NCI-H187 treated with DMSO at 0.1 percent for 48 hours (cell line): ENCODE measurements around the gene HOXA10.

Experiments
- DNase-seq: peaks from one replicate; lab custom pipeline; 2025; lab: John Stamatoyannopoulos, UW

Gene HOXA10

DNA sequence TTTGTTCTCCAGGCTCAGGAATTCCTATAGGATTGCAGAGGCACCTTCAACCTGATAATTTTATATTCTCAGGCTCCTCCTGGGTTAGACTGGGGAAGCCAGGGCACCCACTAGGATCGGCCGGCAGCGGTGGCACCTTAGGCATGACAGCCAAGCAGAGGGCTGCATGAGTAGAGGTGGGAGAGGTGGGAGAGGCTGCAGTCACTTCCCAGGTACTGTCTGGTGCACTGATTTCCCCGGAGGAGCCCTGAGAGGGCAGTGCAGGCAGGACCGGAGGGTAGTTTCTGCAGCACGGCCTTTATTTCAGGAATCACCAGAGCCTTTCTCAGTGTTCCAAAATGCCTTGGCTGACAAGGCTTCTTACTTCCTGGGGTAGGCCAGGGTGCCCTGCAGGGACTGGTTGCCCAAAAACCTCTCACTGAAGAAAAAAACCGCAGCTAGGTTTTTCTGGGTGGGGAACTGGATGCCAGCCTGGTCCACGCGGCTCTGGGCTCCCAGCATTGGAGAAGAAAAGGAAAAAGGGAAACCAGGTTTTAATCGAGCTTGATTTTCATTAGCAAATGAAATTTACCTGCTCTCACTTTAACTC lies 29.3 kb upstream of the HOXA10 start:
- no peak for DNase-seq

DNA sequence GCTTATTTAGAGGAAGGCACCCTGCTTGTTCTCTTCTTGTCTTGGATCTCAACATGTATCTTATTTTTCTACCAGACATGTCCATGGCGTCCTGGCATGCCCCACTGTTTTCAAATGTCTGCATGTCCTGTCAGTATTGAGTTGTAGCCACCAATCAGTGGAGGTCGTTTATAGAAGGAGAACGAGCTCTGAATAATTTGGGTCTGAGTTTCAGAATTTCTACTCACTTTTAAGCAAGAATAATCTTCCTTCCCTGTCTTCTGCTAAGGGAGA lies 28.7 kb upstream of the HOXA10 start:
- no peak for DNase-seq

DNA sequence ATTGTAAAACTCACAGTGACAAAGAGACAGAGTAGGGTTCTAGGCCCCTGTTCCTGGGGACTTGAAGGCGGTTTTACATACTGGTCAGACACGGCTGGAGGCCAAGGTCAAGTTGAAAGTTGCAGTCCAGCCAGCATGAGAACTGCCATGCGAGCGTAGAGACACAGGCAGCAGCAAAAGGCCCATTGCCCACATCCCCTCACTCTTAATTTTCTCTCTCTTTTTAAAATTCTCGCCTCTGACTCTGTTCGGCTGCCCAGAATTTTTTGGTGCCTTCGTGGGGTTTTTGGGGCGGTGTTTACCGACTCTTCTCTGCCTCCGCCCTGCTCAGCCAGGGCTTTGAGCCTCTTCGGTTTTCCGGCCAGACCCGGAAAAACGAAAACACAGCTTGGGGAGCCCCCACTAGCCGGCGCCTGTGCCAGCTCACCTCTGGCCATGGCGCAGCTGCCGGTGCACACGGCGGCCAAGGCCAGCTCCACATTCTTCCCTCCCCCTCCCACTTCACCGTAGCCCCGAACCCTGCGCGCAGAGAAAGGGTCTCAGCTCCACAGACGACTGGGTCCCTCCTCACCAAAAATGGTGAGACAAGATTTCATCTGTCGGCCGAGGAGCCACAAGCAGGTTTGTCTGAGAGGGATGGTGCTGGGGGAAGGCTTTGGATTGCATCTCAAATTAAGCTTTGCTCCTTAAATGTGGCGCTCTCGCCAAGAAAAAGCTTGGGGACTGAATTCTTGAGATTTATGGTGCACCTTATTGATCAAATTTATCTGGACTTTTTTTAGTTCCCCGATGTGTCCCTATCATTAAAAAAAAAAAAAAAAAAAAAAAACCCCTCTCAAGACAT lies 28.1 kb upstream of the HOXA10 start:
- no peak for DNase-seq

DNA sequence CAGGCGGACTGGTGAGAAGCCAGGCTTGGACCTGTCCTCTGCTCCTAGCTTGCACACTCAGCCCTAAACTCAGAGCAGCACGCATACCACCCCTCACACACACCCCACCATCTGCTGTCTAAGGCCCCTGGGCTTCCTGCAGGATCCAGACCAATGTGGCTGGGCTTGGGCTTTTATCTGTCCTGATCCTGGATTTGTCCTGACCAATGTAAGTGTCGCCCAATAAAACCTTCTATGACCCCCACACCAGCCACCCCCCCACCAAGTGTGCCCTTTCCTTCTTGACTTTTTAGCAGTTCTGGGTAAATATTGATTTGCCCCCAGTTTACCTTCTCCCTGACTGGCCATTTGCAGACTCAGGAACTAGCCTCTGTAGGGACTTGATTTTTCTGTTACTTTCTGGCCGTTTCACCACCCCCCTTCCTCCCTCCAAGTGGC lies 27.5 kb upstream of the HOXA10 start:
- no peak for DNase-seq

DNA sequence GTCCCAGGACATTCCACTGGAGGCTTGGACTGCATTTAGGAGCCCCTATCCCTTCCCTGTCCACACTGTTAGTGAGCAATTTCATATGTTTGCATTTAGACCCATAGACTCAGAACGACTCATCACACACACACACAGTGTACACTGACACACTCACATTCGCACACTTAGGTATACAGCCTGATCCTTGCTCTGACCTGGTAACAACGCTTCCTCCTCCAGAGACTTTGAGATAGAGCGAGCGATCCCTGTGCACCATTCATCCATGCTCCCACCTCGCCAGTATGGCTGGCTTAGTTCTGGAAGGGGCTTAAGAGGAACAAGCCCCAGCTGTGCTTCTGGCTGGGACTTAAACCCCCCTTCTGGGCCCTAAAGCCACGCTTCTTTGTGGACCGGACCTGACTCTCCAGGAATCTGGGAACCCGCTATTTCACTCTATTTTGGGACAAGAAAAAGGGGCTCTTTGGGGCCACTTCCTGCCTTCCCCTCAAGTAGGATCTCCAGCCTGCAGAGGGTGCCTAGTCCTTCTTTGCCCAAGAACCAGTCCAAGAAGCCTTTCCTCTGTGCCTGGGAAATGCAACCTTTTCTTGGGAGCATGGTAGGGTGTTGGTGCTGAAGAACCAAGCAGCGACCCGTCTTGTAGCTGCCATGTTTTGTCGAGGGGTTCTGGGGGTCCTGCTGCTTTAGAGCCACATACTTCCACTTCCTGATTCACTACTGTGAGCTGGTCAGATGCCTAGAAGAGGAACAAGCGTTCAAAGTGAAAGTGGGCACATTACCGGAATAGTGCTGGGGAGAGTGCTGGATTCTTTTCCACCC lies 26.9 kb upstream of the HOXA10 start:
- DNase-seq: no peak

DNA sequence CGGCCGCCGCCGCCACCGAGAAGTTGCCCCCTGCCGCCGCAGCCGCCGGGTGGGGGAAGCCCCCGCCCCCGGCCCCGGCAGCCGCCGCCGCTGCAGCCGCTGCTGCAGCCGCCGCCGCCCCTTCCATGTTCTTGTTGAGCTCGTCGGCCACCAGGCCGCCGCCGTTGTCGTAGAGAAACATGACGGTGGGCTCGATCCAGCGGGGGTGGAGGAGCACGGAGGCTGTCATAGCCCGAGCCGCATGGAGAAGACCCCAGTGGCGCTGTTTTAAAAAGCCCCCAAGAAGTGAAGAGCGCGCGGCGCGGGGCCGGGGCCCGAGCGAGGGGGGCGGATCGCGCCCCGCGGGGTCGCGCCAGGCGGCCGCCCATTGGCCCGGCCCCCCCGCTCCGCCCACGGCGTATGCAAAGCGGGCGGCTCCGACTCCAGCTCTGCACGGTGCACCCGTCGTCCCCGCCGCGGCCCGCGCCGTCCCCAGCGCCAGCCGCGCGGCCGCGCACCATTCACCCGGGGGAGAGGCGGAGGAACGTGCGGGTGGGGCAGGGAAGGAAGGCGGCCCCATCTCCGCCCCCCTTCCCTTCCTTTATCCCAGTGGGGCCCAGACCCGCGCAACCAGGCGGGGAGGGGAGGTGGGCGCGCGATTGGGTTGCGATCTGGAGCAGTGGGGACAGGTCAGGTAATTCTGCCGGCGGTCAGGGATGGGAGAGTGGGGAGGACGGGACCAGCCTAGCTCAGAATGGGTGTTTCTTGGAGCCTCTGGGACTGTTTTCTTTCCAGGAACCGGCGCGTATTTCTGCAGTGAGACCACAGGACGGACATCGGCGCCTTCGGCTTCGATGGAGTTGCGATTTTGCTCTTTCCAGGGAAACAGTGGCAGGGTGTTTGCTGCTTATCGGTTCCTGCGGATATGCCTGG lies 26.0 kb upstream of the HOXA10 start, which contains the start of gene HOXA13:
Gene HOXA13 (minus strand): TSS at position 243 of the 912 bp plus-strand sequence. CDS start 14 bp downstream, at position 229.
- DNase-seq: no peak

DNA sequence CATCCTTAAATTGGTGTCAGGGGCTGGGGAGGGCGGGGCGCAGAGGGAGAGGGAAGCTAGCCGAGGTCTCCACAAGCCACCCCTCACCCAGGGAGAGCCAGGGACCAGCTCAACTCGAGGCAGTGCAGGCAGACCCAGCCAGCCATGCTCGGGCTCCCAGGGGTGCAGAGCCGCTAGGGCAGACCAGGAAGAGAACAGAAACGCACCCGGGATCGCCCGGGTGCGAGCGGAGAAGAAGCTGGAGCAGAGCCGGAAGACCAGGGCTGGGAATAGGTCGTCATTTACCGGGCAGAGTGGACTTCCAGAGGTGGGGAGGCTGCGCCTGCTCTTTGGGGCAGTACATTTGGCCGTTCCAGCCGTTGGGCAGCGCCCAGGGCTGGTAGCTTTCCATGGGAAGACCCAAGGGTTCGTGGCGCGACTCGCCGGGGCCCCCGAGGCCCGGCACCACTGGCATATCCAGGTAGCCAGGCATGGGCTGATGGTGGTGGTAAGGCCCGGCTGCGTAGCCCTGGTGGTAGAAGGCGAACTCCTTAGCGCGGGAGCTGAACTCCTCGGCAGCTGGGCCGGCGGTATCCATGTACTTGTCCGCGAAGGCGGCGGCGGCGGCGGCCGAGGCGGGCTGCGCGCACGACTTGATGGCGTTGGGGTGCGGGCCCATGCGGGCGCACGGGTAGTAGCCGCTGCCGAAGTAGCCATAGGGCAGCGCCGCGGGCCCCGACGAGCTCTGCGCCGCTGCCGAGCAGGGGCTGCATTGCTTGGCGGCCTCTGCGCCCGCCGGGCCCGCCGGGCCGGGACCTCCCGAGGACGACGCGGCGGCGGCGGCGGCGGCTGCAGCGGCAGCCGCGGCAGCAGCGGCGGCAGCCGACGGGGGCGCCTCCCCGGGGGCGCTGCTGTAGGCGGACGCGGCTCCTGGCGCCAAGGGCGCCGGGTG lies 25.0 kb upstream of the HOXA10 start:
- no peak for DNase-seq

DNA sequence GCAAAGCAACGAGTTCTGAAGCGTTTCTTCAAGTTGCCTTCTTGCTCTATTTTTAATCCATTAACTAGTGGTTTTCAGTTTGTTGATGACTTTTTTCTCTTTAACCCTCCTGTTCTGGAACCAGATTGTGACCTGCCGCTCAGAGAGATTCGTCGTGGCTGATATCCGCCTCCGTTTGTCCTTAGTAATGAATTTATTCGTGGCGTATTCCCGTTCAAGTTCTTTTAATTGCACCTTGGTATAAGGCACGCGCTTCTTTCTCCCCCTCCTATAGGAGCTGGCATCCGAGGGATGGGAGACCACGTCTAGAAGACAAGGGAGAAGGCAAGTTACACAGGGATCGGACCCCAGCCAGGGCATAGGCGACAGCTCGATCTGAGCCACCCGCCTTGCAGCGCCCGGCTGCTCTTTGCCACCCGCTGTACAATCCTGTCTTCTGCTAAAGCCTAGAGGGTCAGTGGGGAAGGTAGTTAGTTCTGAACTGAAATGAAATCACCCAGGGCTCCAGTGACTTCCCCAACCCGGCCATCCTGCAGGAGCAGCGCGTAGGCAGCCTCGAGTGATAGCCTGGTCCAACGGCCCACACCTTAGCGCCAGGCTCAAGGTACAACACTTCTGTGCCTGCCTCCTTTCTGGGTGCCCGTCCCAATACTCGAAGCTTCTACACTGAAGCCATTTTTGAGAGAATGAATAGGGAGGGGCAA lies 24.2 kb upstream of the HOXA10 start:
- DNase-seq: no peak

DNA sequence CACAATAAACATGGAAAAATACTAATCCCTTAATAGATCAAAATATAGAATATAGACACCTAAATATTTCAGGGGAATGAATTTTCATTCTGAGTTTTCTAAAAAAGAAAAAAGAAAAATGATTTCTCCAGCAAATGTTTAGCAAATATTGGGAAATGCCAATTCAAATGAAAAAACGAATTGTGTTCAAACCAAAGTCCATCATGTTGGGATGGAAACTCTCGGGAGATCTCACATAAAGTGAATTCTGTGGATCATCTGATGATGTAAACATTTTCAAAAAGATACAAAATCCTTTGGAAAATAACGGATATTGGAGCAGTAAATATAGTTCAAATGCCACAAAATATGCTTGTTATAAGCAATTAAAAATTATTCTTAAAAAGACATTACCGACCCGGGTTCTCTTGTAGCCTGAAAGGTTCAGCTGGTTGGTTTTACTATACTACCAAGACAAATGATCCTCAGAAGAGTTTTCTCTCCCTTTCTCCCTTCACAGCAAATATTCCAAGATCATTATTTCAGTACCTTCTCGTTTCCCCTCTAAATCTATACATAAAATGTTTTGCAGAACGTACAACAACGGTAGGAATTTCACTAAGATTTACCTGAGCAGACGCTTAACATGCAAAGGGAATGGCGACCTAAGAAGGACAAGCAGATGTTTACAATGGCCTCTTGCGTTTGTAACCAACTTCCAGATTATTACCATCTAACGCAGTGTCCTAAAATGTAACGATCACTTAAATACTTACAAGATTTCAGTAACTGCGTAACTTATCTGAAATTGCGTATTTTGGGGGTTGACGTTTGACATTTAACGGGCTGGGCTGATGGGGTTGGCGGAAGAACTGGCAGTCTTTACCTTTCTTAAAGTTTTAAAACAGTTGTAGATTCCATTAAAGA lies 23.3 kb upstream of the HOXA10 start:
- DNase-seq: no peak

DNA sequence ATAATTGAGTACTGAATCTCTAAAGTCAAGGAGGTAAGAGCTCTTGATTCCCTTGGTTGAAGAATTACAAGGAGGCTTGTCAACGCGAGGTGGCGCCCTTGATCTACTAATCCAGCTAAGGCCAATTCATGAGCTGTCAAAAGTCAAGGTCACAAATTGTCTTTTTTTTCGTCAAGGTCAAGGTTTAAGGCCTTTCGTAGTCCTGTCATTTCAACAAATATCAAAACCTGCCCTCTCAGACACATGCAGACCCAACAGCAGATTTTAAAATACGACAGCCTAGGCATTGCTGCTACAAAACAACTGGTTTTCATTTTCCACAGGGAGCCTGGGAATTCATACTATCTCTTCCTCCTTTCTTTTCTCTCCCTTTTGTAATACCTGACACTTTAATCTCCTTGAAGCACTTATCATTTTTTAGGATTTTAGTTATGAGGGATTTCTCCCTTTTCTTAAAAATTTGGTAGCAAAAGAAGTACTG lies 22.2 kb upstream of the HOXA10 start:
- DNase-seq: no peak

DNA sequence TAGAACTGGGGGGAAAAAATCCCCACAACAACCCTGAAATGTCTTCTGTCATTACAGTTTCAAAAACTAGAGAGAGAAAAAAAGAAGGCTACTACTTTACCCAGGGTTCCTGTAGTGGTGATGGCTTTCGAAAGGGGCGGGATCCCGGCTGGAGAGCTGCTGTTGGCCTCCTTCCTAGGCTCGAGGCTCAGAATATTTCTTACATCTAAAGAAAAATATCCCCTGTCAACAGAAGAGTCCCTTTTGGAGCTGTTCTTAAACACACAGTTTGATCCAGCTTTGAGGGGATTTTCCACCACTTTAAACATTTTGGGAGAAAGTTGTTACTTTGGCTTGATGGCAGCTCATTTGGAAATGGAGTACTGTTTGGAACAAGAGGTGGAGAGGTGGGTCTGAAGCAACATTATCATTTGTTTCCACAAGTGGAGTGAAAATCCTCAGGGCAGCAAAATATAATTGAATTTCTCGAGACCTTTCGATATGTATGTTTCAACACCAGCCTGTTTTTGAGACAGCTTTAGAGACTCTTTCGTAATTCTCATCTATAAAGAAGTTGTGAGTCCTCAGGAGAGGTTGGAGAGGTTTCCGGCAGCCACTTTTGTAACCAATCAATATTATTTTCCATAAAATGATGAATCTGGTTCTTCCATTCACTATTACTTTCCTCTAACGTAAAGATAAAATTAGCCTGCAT lies 20.7 kb upstream of the HOXA10 start:
- DNase-seq: no peak

DNA sequence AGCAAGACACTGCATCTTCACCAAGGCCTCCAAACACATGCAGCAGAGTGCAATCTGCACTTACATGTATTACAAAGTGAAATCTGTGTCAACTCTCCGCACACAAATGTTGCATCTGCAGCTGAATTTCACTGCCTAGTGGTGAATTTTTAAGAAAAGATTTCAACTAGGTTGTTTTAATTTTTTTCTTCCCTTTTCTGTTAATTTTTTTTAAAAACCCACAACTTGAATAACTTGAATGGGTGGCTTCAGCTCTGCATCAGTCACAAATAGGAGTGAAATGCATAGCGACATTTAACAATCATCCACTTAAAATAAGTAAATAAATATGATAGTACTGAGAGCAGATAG lies 19.9 kb upstream of the HOXA10 start:
- DNase-seq: no peak

DNA sequence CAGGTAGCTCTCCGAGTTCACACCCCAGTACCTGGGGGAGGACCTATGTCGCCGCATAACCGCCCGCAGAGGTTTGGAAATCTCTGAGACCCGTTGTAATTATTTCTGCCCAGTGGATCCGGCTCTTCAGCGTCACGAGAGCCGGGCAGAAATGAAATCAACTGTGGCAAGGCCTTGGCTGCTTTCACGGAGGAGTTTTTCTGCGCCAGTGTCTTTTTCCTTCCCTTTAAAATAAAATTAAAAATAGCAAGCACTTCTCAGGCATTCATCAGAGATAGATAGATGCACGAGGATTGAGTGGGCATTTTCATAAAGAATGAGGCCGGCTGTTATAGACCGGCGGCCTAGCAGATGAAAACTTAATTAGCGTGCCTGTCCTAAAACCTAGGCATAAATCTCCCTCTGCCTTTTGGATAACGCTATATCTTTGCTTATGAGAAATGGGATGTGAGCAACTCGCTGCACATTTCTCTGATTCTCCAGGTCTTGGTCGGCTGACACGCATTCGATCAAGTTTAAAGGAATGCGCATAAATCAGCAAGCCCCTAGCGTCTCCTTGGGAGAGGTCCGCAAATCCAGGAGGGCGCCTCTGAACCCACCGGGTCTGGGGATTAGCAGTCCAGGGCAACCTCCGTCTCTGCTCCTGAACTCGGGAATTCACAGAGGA lies 19.3 kb upstream of the HOXA10 start:
- no peak for DNase-seq

DNA sequence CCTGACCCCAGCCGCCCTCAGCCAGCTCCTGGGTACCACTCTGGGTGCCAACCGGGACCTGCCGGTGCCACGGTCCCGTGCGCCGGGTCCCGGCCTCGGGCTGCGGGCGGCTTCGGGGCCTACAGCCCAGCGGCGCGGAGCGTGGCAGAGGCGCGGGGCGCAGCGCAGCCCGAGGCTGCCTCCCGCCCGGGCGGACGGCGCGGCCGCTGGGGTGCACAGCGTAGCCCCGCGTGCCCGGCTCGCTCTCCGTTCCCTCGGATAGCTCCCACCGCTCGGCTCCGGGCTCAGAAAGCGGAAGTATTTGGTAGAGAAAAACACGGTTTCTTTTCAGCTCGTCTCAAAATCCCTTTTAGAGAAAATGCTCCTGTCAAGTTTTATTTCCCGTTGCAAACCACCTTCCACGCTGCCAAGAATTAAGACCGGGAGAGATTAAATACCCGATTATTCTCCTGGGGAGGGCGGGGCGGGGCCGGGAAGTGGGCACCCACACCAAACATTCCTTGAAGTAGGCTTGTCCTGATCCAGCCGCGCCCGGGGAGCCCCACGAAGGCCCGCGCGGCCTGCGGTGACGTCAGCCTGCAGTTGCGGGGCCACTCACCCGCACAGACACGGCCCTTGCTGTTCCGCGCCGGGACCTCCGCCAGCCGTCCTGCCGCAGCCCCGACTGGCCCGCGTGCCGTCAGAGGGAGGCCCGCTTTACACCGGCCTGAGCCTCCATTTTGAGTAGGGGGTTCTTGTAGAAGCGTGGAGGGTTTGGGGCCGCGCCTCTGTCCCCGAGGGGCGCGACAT lies 18.6 kb upstream of the HOXA10 start:
- DNase-seq: no peak

DNA sequence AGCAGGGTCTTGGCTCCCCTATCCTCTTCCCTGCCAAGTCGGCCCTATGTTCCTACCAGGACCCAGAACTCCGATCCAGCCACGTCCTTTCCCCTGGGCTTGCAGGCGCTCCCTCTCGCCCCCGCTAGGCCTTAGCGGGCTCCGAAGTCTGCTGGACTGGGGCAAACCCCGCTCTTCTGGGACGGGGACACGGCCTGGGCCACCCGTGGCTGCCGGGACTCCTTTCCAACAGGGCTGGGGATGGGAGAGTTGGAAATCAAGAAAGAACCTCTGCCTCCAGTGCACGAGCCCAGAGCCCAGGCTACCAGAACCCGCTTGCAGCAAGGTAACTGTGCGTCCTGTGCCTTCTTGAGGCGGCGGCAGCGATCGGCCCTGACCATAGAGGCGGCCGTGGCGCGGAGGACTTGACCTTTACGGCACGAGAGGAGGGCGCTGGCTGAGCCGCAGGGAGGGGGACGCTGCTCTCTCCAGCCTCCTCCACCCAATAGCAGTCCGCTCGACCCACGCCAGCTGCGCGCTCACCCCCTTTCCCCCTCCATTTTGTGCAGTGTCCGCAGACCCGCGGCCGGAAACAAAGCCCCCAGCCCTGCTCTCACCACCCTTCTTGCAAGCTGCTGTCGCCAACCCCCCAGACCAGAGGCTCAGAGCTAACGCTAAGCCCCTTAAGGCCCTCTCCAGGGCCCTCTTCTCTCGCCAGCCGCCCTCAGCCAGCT lies 17.9 kb upstream of the HOXA10 start:
- no peak for DNase-seq

DNA sequence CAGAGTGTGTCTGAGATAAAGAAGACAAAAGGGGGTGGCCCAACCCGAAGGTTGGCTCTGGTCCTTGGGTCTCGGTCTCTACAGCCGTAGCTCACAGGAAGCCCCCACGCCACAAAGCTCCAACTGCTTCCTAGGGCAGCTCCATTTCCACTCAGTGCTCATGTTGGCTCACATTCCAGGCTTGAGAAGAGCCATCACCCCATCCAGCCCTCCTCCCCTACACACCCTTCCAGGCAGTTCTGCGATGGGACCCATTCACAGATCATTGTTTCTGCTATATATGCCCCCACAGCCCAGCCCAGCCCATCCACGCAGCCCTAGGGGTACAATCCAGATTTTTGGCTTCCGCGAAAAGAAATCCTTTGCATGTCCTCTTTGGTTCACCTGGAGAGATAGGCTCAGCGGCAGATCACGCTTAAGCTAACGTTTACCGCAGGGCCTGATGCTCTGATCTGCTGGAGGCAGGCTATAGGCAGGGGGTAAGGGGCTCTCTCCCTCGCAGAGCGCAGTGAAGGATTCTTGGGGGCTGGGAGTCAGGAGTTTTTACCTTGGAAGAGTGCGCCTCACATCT lies 17.1 kb upstream of the HOXA10 start:
- DNase-seq: no peak
